Measurements from ENCODE around the gene ADAMTS19.

DNA sequence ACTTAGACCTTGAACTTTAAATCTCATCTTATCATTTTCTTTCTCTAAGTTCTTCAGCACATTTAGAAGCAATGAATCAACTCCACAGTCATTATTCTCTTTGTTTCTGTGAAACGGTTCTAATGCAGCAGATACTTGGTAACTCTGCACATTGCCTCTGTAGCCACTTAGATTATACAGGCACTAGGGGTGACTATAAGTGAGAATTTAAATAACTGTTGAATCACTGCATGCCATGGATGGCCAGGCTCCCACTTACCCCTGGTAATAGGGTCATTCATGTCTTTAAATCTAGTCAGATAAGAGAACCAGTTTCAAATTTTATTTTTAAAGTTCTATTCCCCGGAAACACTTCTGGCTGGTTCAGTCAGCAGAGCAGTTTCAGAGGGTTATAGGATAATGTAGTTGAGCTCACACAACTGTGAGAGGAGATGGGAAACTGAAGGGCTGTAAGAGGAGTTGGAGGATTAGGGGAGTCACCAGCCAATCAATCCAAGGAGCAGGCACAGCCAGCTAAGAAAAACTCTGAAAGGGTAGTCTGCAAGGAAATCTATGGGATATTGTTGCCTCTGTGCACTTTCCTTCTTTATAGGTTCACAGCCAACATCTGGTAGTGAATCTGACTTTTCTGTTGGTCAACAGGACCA lies 283.6 kb downstream of the ADAMTS19 start:
- TF ChIP-seq CTCF (optimal IDR thresholded peaks at IDR 0.05 in 1 of 3, IDR thresholded peaks at IDR 0.05 in 1 of 3, conservative IDR thresholded peaks at IDR 0.05 in 1 of 3; ENCODE audit: extremely low read depth in 1 of 3, insufficient read depth in 2 of 3, low read length in 3 of 3) = no peak
- TF ChIP-seq EZH2 (IDR thresholded peaks at IDR 0.05; ENCODE audit: low read length) = no peak

Data from keratinocyte (primary cell).